SK-N-SH treated with all-trans-retinoic acid at 6 μM for 48 hours (cell line): ENCODE data around the gene DPM1.
A peak's percentile ranks its signal among the peaks of the same experiment; 100 is the strongest.

Source experiments
- ATAC-seq: fragments of 200-7000 bp; cut with Tn5 transposase; 3 replicates; pipeline ENCODE4 v1.9.1; 2020; ENCODE audit warnings: mild to moderate bottlenecking, moderate library complexity
- ARNTL ChIP-seq: fragments of 450-650 bp; formaldehyde crosslinking; IDR thresholded peaks from 2 replicates; pipeline ENCODE4 v1.5.0; 2020; ENCODE audit warnings: low read depth, mild to moderate bottlenecking, moderate library complexity, borderline replicate concordance
- BACH2 ChIP-seq: fragments of 250-450 bp; sonication (Bioruptor Pico); IDR thresholded peaks from 2 replicates; pipeline ENCODE4 v1.9.0; 2021; ENCODE audit warnings: mild to moderate bottlenecking, borderline replicate concordance
- CREB5 ChIP-seq: fragments of 250-450 bp; sonication (Bioruptor Pico); IDR thresholded peaks from 2 replicates; pipeline ENCODE4 v1.5.1; 2020; ENCODE audit warnings: low read depth, mild to moderate bottlenecking, moderate library complexity
- CSDC2 ChIP-seq: fragments of 250-450 bp; sonication (Bioruptor Pico); IDR thresholded peaks from 2 replicates; pipeline ENCODE4 v1.5.0; 2020; ENCODE audit warnings: mild to moderate bottlenecking, moderate library complexity
- ESRRG ChIP-seq: fragments of 250-450 bp; sonication (Bioruptor Pico); IDR thresholded peaks from 2 replicates; pipeline ENCODE4 v1.6.1; 2021; ENCODE audit warnings: mild to moderate bottlenecking
- GLIS3 ChIP-seq: fragments of 250-450 bp; sonication (Bioruptor Pico); IDR thresholded peaks from 2 replicates; pipeline ENCODE4 v1.5.0; 2020; ENCODE audit warnings: mild to moderate bottlenecking, moderate library complexity
- ISL1 ChIP-seq: fragments of 250-450 bp; sonication (Bioruptor Pico); IDR thresholded peaks from 2 replicates; pipeline ENCODE4 v2.1.2; 2022; ENCODE audit warnings: mild to moderate bottlenecking, moderate library complexity
- PATZ1 ChIP-seq: fragments of 250-450 bp; sonication (Bioruptor Pico); IDR thresholded peaks from 2 replicates; pipeline ENCODE4 v1.8.0; 2020; ENCODE audit warnings: mild to moderate bottlenecking, moderate library complexity, borderline replicate concordance
- POU6F1 ChIP-seq: fragments of 250-450 bp; sonication (Bioruptor Pico); IDR thresholded peaks from 2 replicates; pipeline ENCODE4 v1.8.0; 2021; ENCODE audit warnings: low read depth, mild to moderate bottlenecking, moderate library complexity, borderline replicate concordance
- PPARA ChIP-seq: fragments of 250-450 bp; sonication (Bioruptor Pico); IDR thresholded peaks from 2 replicates; pipeline ENCODE4 v1.5.0; 2020; ENCODE audit warnings: mild to moderate bottlenecking, borderline replicate concordance
- RARB ChIP-seq: fragments of 250-450 bp; sonication (Bioruptor Pico); IDR thresholded peaks from 2 replicates; pipeline ENCODE4 v1.8.0; 2021; ENCODE audit warnings: mild to moderate bottlenecking, moderate library complexity
- SNAI2 ChIP-seq: fragments of 250-450 bp; sonication (Bioruptor Pico); IDR thresholded peaks from 2 replicates; pipeline ENCODE4 v1.5.0; 2020; ENCODE audit warnings: mild to moderate bottlenecking, moderate library complexity
- TCF4 ChIP-seq: fragments of 250-450 bp; sonication (Bioruptor Pico); IDR thresholded peaks from 2 replicates; pipeline ENCODE4 v1.8.0; 2021; ENCODE audit warnings: mild to moderate bottlenecking, moderate library complexity, borderline replicate concordance
- TOX ChIP-seq: fragments of 250-450 bp; sonication (Bioruptor Pico); IDR thresholded peaks from 2 replicates; pipeline ENCODE4 v1.8.0; 2021; ENCODE audit warnings: mild to moderate bottlenecking, moderate library complexity, borderline replicate concordance
- TSHZ2 ChIP-seq: fragments of 250-450 bp; sonication (Bioruptor Pico); IDR thresholded peaks from 2 replicates; pipeline ENCODE4 v1.5.0; 2020; ENCODE audit warnings: mild to moderate bottlenecking, moderate library complexity
- ZC3H10 ChIP-seq: fragments of 250-450 bp; sonication (Bioruptor Pico); IDR thresholded peaks from 2 replicates; pipeline ENCODE4 v1.5.1; 2021; ENCODE audit warnings: mild to moderate bottlenecking, moderate library complexity
- ZFP3 ChIP-seq: fragments of 250-450 bp; sonication (Bioruptor Pico); IDR thresholded peaks from 2 replicates; pipeline ENCODE4 v1.5.0; 2020; ENCODE audit warnings: mild to moderate bottlenecking, moderate library complexity
- ZFP30 ChIP-seq: fragments of 450-650 bp; formaldehyde crosslinking; IDR thresholded peaks from 2 replicates; pipeline ENCODE4 v1.5.0; 2022; ENCODE audit warnings: mild to moderate bottlenecking, moderate library complexity
- ZNF565 ChIP-seq: fragments of 450-650 bp; formaldehyde crosslinking; conservative IDR thresholded peaks from 2 replicates; pipeline ENCODE4 v1.5.0; 2020; ENCODE audit warnings: low read depth, mild to moderate bottlenecking, moderate library complexity
- ZNF8 ChIP-seq: fragments of 450-650 bp; formaldehyde crosslinking; IDR thresholded peaks from 2 replicates; pipeline ENCODE4 v1.5.0; 2020; ENCODE audit warnings: mild to moderate bottlenecking, moderate library complexity

Gene DPM1

GRCh38 chr20:50932016-50932485 lies 26.3 kb downstream of the DPM1 start:
- no peak for ATAC-seq
- no peak for TF ChIP-seq ZNF8 (CRISPR knock-in tag)
- no peak for TF ChIP-seq ZFP3
- no peak for TF ChIP-seq PATZ1 (CRISPR knock-in tag)
- no peak for TF ChIP-seq BACH2 (CRISPR knock-in tag)
- no peak for TF ChIP-seq ZC3H10 (CRISPR knock-in tag)
- no peak for TF ChIP-seq SNAI2 (CRISPR knock-in tag)
- TF ChIP-seq ZNF565 (CRISPR knock-in tag) = no peak
- TF ChIP-seq CREB5 (CRISPR knock-in tag) = no peak
- no peak for TF ChIP-seq ARNTL (CRISPR knock-in tag)
- TF ChIP-seq GLIS3 (CRISPR knock-in tag) = no peak
- TF ChIP-seq CSDC2 (CRISPR knock-in tag) = no peak
- no peak for TF ChIP-seq ZFP30 (CRISPR knock-in tag)
- TF ChIP-seq PPARA (CRISPR knock-in tag) = no peak
- no peak for TF ChIP-seq TOX

- peak; percentile 77 for ATAC-seq
- TF ChIP-seq ZNF565 (CRISPR knock-in tag) = peak; percentile 60; the same call in 1 of the 2 replicates
- TF ChIP-seq GLIS3 (CRISPR knock-in tag) = peak; percentile 61
- TF ChIP-seq PATZ1 (CRISPR knock-in tag) = peak; percentile 100
- TF ChIP-seq ZNF8 (CRISPR knock-in tag) = 0 out of 2 replicates have a peak, but pooled peaks have one; percentile 16
- peak; percentile 90; the same call in 1 of the 2 replicates for TF ChIP-seq SNAI2 (CRISPR knock-in tag)
- TF ChIP-seq TCF4 = peak; percentile 48; the same call in 1 of the 2 replicates
- TF ChIP-seq POU6F1 = peak; percentile 94
- no peak for TF ChIP-seq BACH2 (CRISPR knock-in tag)
- no peak for TF ChIP-seq ZC3H10 (CRISPR knock-in tag)
- no peak for TF ChIP-seq RARB (CRISPR knock-in tag)
- TF ChIP-seq ZFP30 (CRISPR knock-in tag) = peak; percentile 33; the same call in 1 of the 2 replicates
- TF ChIP-seq ZFP3 = peak; percentile 79; the same call in 1 of the 2 replicates
- no peak for TF ChIP-seq PPARA (CRISPR knock-in tag)
- no peak for TF ChIP-seq ISL1 (CRISPR knock-in tag)
- 0 out of 2 replicates have a peak, but pooled peaks have one; percentile 70 for TF ChIP-seq ESRRG (CRISPR knock-in tag)
- TF ChIP-seq ARNTL (CRISPR knock-in tag) = 0 out of 2 replicates have a peak, but pooled peaks have one; percentile 6
- peak; percentile 75 for TF ChIP-seq TSHZ2 (CRISPR knock-in tag)
These were observed 26.9 kb downstream of the DPM1 start, which contains the start of gene ADNP for GRCh38 chr20:50931306-50932015. Gene ADNP (minus strand): TSS chr20:50931437. CDS start chr20:50903996, 27,441 bp downstream.
